Fibroblast of mammary gland (primary cell): ENCODE data around the gene C6orf118.

Experiments
- DNase-seq: peaks from one replicate; pipeline ENCODE4 v3.0.0-alpha.2; 2010; ENCODE audit warnings: low read depth
- H3K4me3 ChIP-seq: 2 replicates; pipeline ENCODE4 v1.5.1; 2011; ENCODE audit warnings: low read depth, mild to moderate bottlenecking, low read length, moderate library complexity; ENCODE audit not compliant: control insufficient read depth
- TF ChIP-seq, protein P1 (sequence below): conservative IDR thresholded peaks from 2 replicates; pipeline ENCODE4 v1.5.1; 2011; ENCODE audit warnings: low read depth, low read length, inconsistent platforms; ENCODE audit not compliant: control insufficient read depth, insufficient read depth

The C6orf118 gene

DNA sequence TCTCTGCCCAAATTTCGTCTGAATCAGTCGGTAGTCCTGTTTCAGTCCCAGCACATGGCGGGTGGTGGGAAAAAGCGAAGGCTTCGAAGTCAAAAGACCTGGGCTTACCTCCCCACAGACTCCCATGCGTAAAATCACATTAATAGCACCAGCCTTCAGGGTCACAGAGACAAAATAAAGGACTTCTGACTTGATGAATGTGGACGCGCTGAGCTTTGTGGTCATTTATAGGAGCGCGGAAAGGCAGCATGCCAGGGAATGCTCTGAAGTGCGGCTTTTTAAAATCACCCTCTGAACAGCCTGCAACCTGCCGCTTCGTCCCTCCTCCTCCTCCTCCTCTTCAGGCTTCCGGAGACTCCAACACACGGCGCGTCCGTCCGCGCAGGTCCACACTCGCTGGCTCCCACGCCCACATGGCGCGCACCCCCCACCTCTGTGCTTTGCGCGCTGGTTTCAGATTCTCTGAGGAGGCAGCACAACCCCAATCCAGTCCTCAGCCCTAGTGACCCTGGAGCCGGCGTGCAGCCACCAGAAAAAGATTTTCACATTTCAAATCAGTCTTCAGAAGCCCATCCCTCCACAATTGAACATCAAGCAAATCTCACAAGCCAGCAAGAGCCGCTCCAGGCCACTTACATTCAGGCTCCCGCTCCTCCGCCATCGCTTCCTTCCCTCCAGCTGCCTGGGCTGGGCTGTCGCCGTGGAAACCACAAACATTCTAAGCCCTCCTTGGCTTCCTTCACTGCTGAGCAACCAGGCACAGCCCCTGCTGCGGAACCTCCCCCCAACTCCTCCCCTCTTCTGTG lies at the start of gene C6orf118:
C6orf118 (minus strand) TSS at position 680 of the 806 bp plus-strand sequence; CDS start at position 661, 19 bp downstream.
- TF ChIP-seq, protein P1, sequence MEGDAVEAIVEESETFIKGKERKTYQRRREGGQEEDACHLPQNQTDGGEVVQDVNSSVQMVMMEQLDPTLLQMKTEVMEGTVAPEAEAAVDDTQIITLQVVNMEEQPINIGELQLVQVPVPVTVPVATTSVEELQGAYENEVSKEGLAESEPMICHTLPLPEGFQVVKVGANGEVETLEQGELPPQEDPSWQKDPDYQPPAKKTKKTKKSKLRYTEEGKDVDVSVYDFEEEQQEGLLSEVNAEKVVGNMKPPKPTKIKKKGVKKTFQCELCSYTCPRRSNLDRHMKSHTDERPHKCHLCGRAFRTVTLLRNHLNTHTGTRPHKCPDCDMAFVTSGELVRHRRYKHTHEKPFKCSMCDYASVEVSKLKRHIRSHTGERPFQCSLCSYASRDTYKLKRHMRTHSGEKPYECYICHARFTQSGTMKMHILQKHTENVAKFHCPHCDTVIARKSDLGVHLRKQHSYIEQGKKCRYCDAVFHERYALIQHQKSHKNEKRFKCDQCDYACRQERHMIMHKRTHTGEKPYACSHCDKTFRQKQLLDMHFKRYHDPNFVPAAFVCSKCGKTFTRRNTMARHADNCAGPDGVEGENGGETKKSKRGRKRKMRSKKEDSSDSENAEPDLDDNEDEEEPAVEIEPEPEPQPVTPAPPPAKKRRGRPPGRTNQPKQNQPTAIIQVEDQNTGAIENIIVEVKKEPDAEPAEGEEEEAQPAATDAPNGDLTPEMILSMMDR: no peak
- DNase-seq: peak; percentile 47
- H3K4me3 ChIP-seq: peak within 1 kb of the TSS; percentile 20

DNA sequence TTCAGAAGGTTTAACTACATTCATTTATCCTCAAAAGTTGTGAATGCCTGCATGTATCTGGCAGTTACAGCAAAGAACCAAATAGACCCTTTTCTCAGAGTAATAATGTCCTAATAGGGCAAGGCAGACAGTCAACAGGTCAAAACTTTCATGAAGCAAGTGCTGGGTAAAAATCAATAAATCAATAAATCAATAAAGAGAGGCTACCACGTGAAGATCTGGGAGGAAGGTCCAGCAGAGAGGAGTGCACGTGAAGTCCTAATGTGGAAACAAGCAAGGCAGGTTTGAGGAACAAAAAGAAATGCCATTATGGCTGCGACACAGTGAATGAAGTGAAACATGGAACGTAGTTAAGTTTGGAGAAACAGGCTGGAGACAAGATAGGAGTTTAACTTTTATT lies 36.3 kb upstream of the C6orf118 start:
- TF ChIP-seq, protein P1: no peak
- no peak overlapping the region for H3K4me3 ChIP-seq
- DNase-seq: no peak

DNA sequence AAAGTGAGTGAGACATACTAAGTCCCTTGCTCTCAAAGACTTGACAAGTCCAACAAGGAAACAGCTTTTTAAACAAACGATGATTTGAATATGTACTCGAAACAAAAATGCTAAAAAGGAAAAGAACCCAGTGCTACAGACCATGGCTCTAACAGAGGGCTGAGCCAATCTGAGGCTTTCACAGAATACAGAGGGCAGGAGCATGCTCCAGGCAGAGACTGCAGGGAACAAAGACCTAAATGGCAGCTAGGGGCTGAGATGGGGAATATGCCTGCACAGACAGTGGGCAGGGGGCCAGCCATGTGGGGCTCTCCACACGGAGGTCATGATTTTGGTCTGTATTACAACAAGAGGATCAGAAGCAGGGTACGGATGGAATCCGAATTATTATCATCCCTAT lies 31.1 kb upstream of the C6orf118 start:
- TF ChIP-seq, protein P1: no peak
- H3K4me3 ChIP-seq: no peak overlapping the region
- no peak for DNase-seq

DNA sequence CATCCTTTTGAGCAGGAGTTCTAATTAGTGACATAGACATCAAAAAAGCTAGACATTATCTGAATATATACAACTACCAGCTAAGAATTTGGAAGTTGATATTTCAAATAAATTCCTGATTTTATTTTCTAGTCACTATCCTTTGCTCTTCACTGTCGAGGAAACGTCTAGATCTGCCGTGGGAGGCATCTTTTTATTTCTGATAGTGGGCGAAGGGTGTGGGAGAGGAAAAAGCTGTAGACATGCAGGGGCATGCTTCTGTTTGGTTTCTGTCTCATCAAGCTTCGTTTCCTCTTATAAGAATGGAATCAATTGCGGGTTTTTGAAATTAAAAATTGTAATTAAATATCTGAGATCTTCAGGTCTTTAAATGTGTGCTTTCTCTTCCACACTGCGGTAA lies 16.2 kb upstream of the C6orf118 start:
- TF ChIP-seq, protein P1: no peak
- no peak overlapping the region for H3K4me3 ChIP-seq
- DNase-seq: no peak

DNA sequence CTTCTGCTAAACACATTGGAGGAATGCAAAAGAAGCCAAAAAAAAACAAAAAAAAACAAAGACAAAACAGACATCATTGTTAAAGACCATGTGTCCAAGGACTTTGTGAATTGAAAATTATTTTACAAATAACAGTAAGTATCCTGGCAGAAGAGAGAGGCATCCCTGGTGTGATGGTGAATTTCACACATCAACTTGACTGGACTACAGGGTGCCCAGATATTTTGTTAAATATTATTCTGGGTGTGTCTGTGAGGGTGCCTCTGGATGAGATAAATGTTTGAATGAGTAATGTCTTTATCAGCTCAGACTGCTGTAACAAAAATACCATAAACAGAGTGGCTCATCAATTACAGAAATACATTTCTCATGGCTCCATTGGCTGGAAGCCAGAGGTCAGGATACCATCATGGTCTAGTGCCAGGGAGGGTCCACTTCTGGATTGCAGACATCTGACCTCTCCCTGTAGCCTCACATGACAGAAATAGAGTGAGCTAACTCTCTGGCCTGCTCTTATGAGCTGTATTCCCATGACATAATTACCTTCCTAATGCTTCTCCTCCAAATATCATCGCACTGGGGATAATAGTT lies 12.2 kb upstream of the C6orf118 start:
- H3K4me3 ChIP-seq: no peak overlapping the region
- DNase-seq: no peak
- TF ChIP-seq, protein P1: no peak

DNA sequence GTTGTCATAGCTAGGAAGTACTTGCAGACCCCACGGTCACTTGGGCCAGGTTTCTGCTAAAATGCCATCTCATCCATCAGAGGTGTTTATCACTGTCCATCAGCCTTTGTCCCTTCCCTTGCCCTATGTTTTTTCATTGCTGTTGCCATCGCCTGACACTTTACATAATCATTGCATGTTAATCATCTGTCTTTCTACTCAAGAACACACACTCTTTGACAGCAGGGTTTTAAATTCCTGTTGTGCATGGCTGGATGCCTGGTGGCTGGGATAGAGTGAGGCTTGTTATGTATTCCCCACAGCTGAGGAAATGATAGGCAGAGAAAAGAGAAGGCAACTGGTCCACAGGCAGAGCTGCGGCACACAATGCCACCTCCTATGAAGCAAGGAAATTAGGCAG lies 11.7 kb upstream of the C6orf118 start:
- H3K4me3 ChIP-seq: no peak overlapping the region
- no peak for DNase-seq
- TF ChIP-seq, protein P1: no peak
